Stimulated activated CD8-positive, alpha-beta memory T cell treated with anti-CD3 and anti-CD28 coated beads, Interleukin-15, amount 100 ng/mL, for 4 hours (primary cell): Measurements from ENCODE around the gene CYP19A1.

Source experiments
- DNase-seq, 2 donors: peaks; one replicate each; pipeline ENCODE4 v3.0.0-alpha.2; 2020; ENCODE audit warnings: low read depth in 2 of 2

CYP19A1 gene

DNA sequence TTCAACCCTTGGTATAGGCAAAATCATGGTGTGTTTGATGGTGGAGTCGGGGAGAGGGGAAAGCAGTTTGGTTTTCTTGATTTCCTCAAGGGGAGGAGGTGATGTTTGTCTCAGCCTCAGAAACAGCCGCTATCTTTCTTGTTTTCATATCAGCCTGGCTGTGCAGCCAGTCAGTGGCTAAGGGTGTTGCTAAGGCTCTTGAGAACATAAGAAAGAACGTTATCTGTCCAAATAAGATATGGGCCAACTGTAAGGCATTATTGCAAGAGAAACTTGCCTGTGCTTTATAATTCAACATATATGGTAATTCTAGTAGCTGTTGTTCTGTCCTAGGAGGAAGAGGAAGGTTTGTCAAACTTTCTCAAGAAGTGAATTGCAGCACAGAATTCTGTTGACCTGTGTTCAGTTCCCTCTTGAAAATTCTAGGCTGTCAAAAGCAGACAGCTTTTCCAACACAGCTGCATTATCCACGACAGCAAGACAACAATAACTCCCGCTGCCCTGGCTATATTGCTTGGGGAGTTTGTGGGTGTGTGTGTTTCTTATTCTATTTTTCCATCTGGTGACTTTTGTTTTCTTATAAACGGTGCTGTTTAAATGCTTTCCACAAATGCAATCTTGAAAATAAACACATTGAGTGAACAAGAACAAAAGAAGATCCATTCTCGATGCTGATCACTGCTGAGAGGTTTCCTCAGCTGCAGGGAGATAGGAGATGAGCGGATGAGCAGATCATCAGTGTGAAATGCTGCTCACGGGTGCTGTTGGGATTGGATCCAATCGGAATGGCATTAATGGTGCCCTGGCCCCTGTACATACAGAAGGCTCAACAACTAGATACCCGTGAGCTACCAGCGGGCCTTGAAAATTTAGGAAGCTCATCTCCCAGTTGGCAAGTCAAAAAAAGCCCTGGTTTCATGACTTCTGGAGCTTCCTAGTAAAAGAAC, 152.9 kb downstream of the CYP19A1 start:
- no peak for DNase-seq

DNA sequence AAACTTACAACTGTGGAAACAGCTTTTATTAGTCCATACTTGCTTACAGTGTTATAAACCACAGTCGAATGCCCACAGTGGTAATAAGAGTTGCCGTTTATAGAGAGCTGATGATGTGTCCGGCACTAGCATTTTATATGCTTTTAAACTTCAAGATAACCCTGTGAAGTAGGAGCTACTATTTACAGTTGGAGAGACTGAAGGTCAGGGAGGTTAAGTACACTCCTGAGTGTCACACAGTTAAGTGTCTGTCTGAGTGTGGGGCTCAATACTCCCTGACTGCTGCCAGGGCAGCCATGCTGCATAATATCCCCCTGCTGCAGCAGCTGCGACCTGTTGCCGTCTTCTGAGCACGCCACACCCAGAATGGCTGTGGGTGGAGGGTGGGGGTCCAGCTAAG, 153.8 kb downstream of the CYP19A1 start:
- no peak for DNase-seq

DNA sequence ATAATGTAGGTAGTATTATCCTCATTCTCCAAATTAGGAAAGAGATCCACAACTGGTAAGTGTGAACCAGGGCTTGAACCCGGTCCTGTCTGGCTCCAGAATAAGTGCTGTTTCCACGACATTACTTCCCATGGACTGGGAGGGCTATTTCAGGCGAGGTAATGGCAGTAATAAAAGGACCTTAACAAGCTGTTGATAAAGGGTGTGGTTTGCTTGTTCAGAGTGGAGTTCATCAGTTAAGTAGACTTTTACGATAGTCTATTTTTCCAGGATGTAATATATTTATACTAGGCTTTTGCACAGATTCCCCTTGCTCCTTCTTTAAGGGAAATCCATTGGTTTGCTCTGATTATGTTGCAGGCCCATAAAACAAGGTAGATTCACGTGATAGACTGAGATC, 155.3 kb downstream of the CYP19A1 start:
- no peak for DNase-seq

DNA sequence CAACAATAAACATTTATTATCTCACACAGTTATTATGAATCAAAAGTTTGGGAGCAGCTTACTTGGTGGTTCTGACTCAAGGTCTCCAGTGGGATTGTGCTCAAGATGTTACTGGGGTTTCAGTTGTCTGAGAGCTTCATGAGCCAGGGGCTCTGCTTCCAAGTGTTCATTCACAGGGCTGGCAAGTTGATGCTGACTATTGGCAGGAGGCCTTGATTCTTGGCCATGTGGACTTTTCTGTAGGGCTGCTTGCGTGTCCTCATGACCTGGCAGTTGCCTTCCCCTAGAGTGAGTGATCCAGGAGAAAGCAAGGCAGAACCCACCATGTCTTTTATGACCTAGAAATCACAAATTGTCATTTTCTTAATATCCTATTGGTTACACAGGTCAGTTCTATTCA, 156.5 kb downstream of the CYP19A1 start:
- no peak for DNase-seq

DNA sequence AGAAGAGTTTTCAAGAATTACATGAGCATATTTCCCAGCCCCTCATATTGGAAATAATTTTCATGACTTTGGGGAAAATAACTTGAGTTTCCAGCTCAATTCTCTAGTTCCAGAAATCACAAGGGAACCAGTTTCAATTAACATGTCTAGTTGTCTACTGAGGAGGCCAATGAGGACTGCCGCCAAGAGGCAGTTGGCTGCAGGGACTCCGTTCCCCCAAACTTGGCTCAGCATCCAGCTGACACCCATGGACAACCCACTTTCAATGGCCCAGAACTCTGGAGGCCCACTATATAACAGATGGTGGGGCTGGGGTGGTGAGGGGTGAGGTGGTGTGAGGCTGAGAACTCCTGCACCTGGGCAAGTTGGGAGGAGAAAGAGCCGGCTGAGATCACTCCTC, 157.2 kb downstream of the CYP19A1 start:
- DNase-seq = no peak

DNA sequence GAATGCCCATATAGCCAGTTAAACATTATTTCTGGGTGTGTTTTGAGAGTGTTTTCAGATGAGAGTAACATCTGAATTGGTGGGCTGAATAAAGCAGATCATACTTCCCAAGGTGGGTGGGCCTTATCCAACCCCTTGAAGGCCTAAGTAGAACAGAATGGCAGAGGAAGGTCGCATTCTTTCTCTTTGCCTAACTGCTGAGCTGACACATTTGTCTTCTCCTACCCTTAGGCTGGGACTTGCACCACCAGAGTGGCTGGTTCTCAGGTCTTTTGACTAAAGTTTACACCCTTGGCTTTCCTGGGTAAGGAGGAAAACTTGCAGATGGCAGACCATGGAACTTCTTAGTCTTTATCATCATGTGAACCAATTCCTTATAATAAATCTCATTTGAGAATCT, 157.9 kb downstream of the CYP19A1 start:
- no peak for DNase-seq

DNA sequence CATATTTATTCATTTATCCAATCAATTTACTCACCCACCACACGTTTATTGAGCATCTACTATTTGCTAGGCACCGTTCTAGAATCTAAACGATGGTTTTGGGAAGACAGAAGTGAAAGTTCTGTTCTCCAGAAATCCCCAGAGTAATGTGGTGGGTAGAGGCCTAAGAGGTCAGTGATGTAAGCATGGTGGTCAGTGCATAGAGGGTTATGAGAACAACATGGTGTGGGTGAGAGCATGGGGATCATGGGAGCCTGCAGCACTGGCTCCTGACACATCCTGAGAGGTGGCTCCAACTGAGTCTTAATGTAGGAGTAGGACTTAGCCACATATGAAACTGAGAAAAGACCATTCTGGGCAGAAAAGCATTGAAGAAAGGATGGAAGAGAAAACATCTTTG, 158.4 kb downstream of the CYP19A1 start:
- DNase-seq = no peak

DNA sequence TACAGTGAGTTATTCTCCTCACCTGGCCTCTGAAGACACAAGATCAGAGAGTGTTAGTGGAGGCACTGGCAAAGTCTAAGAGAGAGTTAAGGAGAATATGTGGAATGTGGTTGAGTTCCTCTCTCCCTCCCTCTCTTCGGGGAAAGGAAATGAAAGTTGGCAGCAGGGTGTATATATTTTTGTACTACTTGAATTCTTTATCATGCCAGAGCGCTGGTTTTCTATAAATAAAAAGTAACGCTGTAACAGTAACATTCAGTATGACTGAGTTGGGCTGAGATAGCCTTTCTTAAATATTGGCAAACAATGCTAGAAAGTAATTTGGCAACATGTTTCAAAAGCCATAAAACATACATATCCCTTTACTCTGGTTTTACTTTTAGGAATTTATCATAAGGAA, 166.2 kb downstream of the CYP19A1 start:
- no peak for DNase-seq

DNA sequence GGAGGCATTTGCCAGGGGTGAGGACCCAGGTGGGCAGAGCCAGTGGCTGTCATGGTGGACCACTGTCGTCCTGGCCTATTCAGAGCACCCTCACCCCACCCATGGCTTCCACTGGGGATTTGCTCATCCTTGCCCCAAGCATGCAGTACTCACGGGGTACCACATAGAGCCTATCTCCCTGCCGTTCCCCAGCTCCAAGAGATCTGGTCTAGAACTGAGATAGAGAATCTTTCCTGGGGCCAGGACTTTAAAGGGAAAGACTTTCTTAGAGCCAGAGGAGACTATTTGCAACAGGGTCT, 166.8 kb downstream of the CYP19A1 start:
- no peak for DNase-seq

DNA sequence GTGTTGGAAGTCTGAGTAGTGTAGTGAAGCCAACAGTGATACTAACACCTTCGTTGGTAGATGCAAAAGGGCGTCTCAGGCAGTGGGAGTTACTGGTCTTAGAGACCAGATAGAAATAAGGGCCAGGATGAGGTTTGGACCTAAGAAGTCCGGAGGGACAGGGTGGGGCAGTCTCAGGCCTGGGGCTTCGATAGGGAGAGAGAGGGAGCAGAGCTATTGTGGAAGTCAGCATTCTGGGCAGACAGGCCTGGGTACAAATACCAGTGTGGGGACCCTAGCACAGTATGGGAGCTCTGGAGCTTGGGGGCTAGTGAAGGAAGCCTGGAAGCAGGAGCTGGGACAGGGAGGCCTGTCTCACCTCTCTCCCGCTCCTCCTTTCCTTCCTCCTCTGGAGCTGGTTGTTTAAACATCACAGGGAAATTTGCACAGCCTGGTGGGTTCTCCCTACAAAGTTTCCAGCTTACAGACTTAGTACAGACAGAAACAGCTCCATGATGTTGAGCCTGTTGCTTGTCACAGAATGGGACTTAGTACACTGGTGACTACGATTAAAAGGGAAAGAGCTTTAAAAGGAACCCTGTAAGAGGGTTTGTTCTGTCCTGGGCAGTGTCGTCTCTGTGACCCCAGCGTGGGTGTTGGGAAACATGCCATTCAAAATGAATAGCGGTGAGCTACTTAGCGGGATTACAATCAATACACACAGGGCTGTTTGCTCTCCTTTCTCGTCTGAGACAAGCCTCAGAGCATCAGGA, 167.3 kb downstream of the CYP19A1 start:
- DNase-seq = no peak

DNA sequence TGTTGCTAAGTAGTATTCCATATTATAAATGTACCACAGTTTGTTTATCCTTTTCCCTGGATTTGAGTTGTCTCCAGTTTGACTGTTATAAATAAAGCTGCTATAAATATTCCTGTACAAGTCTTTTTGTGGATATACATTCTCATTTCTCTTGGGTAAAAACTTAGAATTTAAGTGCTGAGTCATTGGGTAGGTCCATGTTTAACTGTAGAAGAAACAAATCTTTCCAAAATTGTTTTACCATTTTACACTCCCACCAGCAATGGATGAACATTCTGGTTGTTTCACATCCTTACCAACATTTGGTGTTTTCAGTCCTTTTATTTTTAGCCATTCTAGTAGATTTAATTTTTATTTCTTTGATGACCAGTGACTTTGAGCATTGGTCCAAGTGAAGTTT, 169.7 kb downstream of the CYP19A1 start:
- no peak for DNase-seq

DNA sequence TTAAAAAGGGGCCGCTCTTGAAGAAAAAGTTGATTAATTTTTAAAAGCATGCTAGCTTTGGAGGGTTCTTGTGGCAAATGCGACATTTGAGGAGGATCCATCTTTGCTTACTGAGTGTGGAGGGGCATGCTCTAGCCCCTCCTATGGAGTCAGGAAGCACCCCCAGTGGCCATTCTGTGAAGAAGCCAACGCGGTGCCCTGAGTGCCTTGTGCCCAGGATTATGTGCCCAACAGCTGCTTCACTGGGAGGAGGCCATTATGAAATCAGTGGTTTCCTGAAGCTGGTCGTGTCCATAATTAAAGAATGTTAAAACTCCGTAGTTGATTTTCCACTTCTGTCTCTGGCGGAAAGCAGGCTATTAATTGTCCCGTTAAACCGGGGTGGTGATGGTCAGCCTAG, 174.6 kb downstream of the CYP19A1 start:
- no peak for DNase-seq

DNA sequence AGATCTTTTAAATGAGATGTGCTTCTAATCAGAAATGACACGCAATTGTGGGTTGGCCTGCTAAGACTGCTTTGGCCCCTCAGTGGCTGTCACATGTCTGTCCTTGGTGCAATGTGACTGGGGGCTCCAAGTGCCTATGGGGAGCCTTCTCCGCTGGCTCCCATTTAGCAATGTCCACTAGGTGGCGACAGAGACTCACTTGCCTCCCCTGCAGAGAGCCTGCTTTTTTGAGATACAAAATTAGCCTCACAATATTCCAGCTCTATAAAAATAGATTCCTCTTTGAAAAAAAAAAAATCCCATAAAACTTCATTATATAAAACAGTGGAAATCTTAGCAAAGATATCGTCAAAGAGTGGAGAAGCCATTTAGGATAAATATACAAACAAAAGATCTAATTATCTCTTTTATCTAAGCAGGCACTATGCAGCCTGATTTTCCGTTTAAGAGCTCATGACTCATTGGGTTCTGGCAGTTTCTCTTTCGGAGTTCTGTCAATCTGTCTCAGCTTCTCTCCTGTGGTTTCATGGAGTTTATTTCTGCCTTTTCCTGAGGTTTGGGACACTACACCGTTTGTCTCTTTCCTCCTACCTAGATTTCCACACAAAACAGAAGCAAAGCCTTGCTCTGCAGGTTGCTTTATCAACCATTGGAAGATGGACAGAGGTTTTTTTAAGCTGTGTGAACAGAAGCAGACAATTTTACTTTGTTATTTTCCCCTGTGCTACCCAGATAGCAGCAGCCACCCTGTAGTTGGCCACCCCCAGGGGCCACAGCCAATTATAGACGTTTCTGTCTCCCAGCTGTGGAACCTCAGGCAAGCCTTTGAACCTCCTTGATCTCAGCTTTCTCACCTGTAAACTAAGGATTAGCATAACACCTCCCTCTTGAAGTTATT, 175.3 kb downstream of the CYP19A1 start:
- peak in 1 of 2 donors; percentile 26 for DNase-seq

DNA sequence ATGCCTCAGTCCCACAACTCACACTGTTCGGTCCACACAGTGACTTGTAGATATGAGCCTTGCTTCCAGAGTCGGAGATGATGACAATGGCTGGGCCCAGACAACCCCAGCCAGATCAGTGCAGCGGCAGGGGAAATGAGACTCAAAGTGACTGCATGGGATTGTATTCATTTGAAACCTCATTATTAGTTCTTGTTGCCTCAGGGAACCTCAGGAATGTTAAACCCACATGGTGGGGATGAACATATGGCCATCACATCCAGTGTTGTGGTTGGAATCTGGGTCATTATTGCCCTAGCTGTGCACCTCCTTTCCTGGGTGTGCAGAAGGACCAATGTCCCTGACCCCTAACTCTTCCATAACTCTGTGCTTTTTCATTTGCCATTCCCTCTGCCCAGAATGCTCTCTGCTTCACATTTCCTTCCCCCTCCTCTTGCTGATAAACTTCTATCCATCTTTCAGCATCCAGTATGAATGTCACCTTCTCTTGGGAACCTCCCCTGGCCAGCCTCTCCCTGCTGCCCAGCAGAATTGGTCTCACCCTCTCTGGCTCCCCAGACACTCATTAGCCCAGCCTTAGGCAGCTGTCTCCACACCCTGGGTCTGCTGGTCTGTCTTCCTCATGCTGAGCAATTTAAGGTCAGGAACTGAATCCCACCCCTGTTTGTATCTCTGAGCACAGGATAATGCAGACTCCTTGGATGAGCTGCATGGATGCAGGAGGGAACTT, 176.7 kb downstream of the CYP19A1 start:
- DNase-seq = no peak

DNA sequence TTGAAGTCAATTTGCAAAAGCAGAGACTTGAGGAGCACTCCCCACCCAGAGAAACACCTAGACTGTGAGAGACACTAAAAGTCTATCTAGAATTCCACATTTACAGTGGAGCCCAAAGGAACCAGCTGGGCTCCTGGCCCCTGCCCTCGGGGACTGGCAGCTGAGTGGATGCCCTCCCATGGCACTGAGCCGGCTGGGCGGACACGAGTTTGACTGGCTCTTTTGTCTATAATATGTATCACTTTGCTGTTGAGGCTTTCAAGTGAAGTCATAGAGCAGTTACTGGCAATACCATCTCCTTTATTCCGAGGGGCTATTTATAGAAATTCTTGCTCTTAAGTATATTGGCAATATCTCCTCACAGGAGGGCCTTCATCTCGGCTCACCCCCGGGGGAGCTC, 177.9 kb downstream of the CYP19A1 start:
- no peak for DNase-seq
